ENCODE measurements around the gene GOLIM4.
"Not testable (repeated sequence)": the region's sequence is repeated elsewhere in the genome, so short reads cannot be mapped to it uniquely, and the experiment has no call there.

GOLIM4 gene

DNA sequence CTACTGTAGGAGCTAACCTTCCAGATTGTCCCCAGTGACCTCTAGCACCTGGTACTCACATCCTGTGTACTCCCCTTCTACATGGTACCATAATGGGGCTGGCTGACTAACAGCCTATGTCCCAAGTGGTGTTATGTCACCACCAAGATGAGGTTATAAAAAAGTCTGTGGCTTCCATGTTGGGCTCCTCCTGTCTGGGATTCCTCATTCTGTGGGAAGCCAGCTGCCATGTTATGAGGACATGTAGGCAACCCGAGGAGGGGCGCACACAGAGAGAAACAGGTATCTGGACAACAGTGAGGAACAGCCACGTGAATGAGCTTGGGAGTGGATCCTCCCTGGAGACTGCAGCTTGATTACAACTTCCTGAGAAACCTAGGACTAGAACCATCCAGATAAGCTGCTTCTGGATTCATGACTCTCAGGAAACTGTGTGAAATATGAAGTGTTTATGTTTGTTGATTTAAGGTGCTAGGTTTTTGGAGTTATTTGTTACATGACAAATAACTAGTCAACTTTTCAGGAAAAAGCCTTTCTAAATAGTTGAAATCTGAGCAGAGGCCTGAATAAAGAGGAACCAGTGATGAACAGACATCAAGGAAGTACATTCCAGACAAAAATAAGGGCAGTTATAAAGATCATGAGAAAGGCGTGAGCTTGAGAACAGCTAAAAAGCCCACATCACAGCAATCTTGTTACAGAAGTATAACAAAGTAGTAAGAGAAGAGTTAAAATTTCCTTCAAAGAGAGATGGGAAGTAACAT is 21.7 kb downstream of the GOLIM4 start:
- DNase-seq (ENCODE audit: low read depth, low spot score): no peak

DNA sequence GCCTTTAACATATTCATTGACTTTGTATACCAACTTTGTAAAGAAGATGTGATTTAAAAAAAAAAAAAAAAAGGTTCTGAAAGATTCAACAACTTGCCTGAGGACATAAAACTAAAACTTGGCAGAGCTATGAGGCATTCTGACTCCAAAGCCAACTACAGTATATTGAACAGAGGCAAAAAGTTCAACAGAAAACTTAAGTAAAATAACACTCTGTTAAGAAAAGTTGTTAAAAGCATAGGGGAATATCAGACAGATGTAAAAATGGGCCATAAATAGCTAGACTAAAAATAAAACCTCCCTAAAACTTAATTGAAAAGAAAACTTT is 23.4 kb downstream of the GOLIM4 start:
- DNase-seq (ENCODE audit: low read depth, low spot score): no peak

- DNase-seq (ENCODE audit: low read depth, low spot score): no peak
Measured at GRCh38 chr3:168071591-168072322, 24.0 kb downstream of the GOLIM4 start.

DNA sequence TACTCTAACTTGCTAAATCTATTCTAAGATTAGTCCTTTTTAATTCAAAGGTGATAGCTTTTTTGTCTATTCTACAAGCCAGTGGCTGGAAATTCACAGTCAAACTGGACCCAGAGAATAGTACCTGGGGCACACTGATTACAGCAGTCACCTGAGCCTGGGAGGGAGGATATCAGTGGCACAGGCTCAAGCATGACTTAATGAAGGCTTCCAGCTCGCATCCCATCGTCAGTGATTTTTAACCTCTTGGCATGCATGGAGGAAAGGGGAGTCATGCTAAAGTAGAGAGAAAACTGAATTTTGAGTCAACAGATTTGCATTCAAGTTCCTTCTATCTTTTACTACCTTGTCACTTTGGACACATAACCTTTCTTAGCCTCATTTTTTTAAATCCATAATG is 24.8 kb downstream of the GOLIM4 start:
- no peak for DNase-seq (ENCODE audit: low read depth, low spot score)

DNA sequence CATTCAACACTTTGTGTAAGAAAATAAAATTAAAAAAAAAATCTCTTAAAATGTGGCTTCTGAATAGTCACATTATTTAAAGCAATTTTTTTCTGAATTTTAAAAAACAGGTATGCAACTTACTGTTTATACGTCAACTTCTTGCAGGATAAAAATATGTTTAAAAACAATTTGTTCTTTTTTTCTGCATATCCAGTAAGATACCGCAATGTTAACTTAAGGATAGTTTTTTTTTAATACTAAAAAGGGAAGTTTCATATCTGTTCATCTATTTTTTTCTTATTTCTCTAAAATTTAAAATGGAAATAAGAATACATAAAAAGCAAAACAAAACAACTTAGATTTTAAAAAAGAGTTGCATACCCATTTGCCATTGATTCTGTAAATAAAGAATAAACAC is 27.4 kb downstream of the GOLIM4 start:
- DNase-seq (ENCODE audit: low read depth, low spot score): no peak

DNA sequence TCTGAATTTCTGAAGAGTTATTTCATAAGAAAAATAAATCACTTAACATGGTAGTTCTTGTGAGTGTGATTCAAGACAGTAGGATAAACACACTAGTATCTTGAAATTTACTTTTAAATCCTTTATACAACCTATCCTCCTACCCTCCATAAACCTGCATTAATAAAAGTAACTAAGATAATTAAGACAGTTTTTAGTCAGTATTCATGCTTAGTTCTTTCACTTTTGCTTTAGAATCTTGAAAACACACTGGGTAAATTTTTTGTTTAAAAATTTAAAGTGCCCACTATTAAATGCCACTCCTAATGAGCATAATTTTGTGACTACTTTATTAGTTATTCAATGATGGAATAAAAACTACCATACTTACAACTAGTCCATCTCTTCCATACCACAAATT is 28.8 kb downstream of the GOLIM4 start:
- no peak for DNase-seq (ENCODE audit: low read depth, low spot score)

DNA sequence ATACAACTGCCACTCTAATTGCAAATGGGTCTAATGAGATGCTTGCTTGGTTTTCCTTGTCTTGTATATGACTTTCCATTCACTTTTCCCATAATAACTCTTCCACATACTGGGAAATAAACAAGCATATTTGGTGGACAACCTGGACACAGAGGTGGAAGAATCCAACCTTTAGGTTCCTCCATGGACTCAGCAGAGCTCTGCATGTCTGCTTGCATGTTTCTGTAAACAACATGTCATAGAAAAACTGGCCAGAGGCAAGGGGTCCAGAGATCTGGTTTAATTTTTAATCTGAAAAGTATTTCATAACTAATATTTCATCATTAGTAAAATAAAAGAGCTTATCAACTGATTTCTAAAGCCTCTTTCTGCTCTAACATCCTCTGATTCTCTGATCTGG is 30.2 kb downstream of the GOLIM4 start:
- no peak for DNase-seq (ENCODE audit: low read depth, low spot score)

- no peak for DNase-seq (ENCODE audit: low read depth, low spot score)
Measured at GRCh38 chr3:168063122-168063521, 32.6 kb downstream of the GOLIM4 start.

- no peak for DNase-seq (ENCODE audit: low read depth, low spot score)
Measured at GRCh38 chr3:168062679-168063078, 33.0 kb downstream of the GOLIM4 start.

- no peak for DNase-seq (ENCODE audit: low read depth, low spot score)
Measured at GRCh38 chr3:168061332-168061996, 34.3 kb downstream of the GOLIM4 start.

- no peak for DNase-seq (ENCODE audit: low read depth, low spot score)
Measured at GRCh38 chr3:168060317-168060716, 35.4 kb downstream of the GOLIM4 start.

- DNase-seq (ENCODE audit: low read depth, low spot score): no peak
Measured at GRCh38 chr3:168058481-168058880, 37.2 kb downstream of the GOLIM4 start.

DNA sequence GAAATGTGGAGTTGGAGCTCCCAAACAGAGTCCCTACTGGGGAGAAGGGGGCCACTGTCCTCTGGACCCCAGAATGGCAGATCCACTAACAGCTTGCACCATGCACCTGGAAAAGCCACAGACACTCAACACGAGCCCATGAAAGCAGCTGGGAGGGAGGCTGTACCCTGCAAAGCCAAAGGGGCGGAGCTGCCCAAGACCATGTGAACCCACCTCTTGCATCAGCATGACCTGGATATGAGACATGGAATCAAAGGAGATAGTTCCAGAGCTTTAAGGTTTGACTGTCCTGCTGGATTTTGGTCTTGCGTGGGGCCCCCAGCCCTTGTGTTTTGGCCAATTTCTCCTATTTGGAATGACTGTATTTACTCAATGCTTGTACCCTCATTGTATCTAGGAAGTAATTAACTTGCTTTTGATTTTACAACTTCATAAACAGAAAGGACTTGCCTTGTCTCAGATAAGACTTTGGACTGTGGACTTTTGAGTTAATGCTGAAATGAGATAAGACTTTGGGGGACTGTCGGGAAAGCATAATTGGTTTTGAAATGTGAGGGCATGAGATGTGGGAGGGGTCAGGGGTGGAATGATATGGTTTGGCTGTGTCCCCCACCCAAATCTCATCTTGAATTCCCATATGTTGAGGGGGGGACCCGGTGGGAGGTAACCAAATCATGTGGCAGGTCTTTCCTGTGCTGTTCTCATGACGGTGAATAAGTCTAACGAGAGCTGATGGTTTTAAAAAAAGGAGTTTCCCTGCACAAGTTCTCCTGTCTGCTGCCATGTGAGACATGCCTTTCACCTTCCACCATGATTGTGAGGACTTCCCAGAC is 39.1 kb downstream of the GOLIM4 start:
- DNase-seq (ENCODE audit: low read depth, low spot score): not testable (repeated sequence)

- no peak for DNase-seq (ENCODE audit: low read depth, low spot score)
Measured at GRCh38 chr3:168054447-168054846, 41.3 kb downstream of the GOLIM4 start.

GRCh38 chr3:168053115-168053514 is 42.6 kb downstream of the GOLIM4 start:
- DNase-seq (ENCODE audit: low read depth, low spot score): no peak

- DNase-seq (ENCODE audit: low read depth, low spot score): no peak
Measured at GRCh38 chr3:168052515-168052914, 43.2 kb downstream of the GOLIM4 start.

GRCh38 chr3:168051531-168052471 is 43.9 kb downstream of the GOLIM4 start:
- DNase-seq (ENCODE audit: low read depth, low spot score): no peak

DNA sequence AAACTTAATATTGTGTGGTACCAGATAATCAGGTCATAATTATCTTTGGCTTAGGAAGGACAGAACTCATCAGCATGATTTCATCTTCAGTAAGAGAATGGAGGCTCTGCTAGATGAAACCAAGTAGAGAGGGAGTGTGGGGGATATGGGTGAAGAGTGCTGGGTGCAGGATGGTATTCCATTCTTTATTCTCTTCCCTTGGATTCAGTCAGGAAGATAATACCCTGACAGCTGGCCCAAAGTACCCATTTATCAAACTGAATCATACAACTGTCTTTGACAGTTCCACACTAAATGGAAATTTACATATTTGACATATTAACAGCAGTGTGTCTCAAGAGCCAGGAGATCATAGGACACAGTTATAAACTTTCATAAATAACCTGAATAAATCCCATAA is 44.7 kb downstream of the GOLIM4 start:
- DNase-seq (ENCODE audit: low read depth, low spot score): no peak

GRCh38 chr3:168049367-168049974 is 46.3 kb downstream of the GOLIM4 start:
- no peak for DNase-seq (ENCODE audit: low read depth, low spot score)
